H1 (cell line): ENCODE results near the gene GALNT9. TPM values are rescaled to one million over a fixed set of nuclear protein-coding genes. Genes with fewer than 3 reads are reported as not detected.

Experiments used
- CTCF ChIA-PET: fragments of 300-600 bp; sonication (Branson Sonifier 250); formaldehyde crosslinking; loops from one replicate; lab custom pipeline; 2021; ENCODE audit not compliant: partially characterized antibody; lab: Charles Lee
- POLR2A ChIA-PET: fragments of 300-600 bp; sonication (Branson Sonifier 250); formaldehyde crosslinking; loops from one replicate; lab custom pipeline; 2021; ENCODE audit warnings: inconsistent platforms; ENCODE audit not compliant: partially characterized antibody; lab: Charles Lee
- DNase-seq, 2 experiments: peaks; one replicate each; pipeline versions ENCODE4 v3.0.0 to v3.0.0-alpha.2; 2010 to 2022; ENCODE audit warnings: low spot score in 2 of 2, low read depth in 1 of 2, mixed read lengths in 1 of 2
- FAIRE-seq: peaks from 2 replicates; lab custom pipeline; 2011; peaks lifted over from hg19 to GRCh38; lab: Jason Lieb, UNC
- H2AFZ ChIP-seq: 2 replicates; pipeline ENCODE4 v1.8.1; 2012; ENCODE audit warnings: low read length, inconsistent platforms
- H2AK5ac ChIP-seq: 2 replicates; pipeline ENCODE4 v1.6.1; 2013; ENCODE audit warnings: low read depth, low read length
- H2BK120ac ChIP-seq: replicated peaks from 2 replicates; pipeline ENCODE3; 2013; ENCODE audit warnings: low read depth, low read length, inconsistent platforms
- H2BK12ac ChIP-seq: 2 replicates; pipeline ENCODE4 v1.6.1; 2013; ENCODE audit warnings: low read depth, low read length
- H2BK15ac ChIP-seq: 2 replicates; pipeline ENCODE4 v1.6.1; 2013; ENCODE audit warnings: low read length
- H2BK20ac ChIP-seq: 2 replicates; pipeline ENCODE4 v1.6.1; 2013; ENCODE audit warnings: low read length
- H2BK5ac ChIP-seq: 2 replicates; pipeline ENCODE4 v1.6.1; 2013; ENCODE audit warnings: low read depth, low read length
- H3K14ac ChIP-seq: 2 replicates; pipeline ENCODE4 v1.6.1; 2013; ENCODE audit warnings: inconsistent platforms; ENCODE audit not compliant: insufficient read length
- H3K18ac ChIP-seq: 2 replicates; pipeline ENCODE4 v1.6.1; 2013; ENCODE audit warnings: low read length; ENCODE audit errors: extremely low read depth
- H3K23ac ChIP-seq: 2 replicates; pipeline ENCODE4 v1.6.1; 2013; ENCODE audit warnings: inconsistent platforms; ENCODE audit not compliant: insufficient read length
- H3K23me2 ChIP-seq: 2 replicates; pipeline ENCODE4 v1.6.1; 2013; ENCODE audit warnings: low read depth, low read length
- H3K27ac ChIP-seq: 2 replicates; pipeline ENCODE4 v1.6.1; 2011; ENCODE audit warnings: low read depth, low read length, inconsistent platforms
- H3K27me3 ChIP-seq, 4 experiments: replicated peaks in 1 of 4; 1 replicate in 1 of 4; 2 replicates in 3 of 4; pipeline versions ENCODE4 v1.6.1 to v1.8.1; 2011 to 2013; ENCODE audit warnings: low read length in 3 of 4, mild to moderate bottlenecking in 3 of 4, inconsistent platforms in 2 of 4, mixed read lengths in 2 of 4, moderate library complexity in 1 of 4; ENCODE audit not compliant: control insufficient read depth in 3 of 4, insufficient read depth in 3 of 4; ENCODE audit errors: extremely low read depth in 1 of 4
- H3K36me3 ChIP-seq, 4 experiments: 2 replicates each; pipeline versions ENCODE4 v1.6.1 to v1.8.1; 2011 to 2013; ENCODE audit warnings: mild to moderate bottlenecking in 4 of 4, low read length in 3 of 4, moderate library complexity in 2 of 4, control low read depth in 1 of 4, inconsistent platforms in 1 of 4; ENCODE audit not compliant: insufficient read depth in 4 of 4, control insufficient read depth in 2 of 4
- H3K4ac ChIP-seq: replicated peaks from 2 replicates; pipeline ENCODE3; 2013; ENCODE audit warnings: low read length, low read depth, mixed read lengths, inconsistent platforms; ENCODE audit not compliant: insufficient read length
- H3K4me1 ChIP-seq, 4 experiments: replicated peaks in 1 of 4; 1 replicate in 1 of 4; 2 replicates in 3 of 4; pipeline versions ENCODE4 v1.6.1 to v1.8.1; 2011 to 2013; ENCODE audit warnings: low read length in 3 of 4, inconsistent platforms in 2 of 4, mixed read lengths in 1 of 4; ENCODE audit not compliant: insufficient read depth in 4 of 4, control insufficient read depth in 3 of 4
- H3K4me2 ChIP-seq, 2 experiments: 2 replicates each; pipeline versions ENCODE4 v1.6.1 to v1.8.1; 2011 to 2013; ENCODE audit warnings: low read depth in 2 of 2, low read length in 2 of 2, control low read depth in 1 of 2, inconsistent platforms in 1 of 2, mild to moderate bottlenecking in 1 of 2; ENCODE audit not compliant: insufficient read depth in 1 of 2
- H3K4me3 ChIP-seq, 4 experiments: fragments of 200-600, 300-600 bp in 1 of 4; sonication (generic), shearing (Covaris generic), sonication (Bioruptor Twin) in 1 of 4; 2 replicates each; pipeline versions ENCODE4 v1.5.1 to v1.8.1; 2011 to 2016; ENCODE audit warnings: low read length in 4 of 4, low read depth in 3 of 4, control low read depth in 2 of 4, inconsistent platforms in 2 of 4, mild to moderate bottlenecking in 2 of 4, mixed read lengths in 1 of 4, moderate library complexity in 1 of 4; ENCODE audit not compliant: insufficient read depth in 2 of 4; ENCODE audit errors: extremely low read depth in 1 of 4
- H3K56ac ChIP-seq: replicated peaks from 2 replicates; pipeline ENCODE3; 2013; ENCODE audit warnings: low read depth, mild to moderate bottlenecking, mixed read lengths, low read length, inconsistent platforms; ENCODE audit not compliant: insufficient read length
- H3K79me1 ChIP-seq: 2 replicates; pipeline ENCODE4 v1.6.1; 2013; ENCODE audit warnings: low read depth, low read length, control low read depth
- H3K79me2 ChIP-seq, 2 experiments: 2 replicates each; pipeline versions ENCODE4 v1.6.1 to v1.8.1; 2012 to 2013; ENCODE audit warnings: low read length in 2 of 2, mild to moderate bottlenecking in 2 of 2, inconsistent platforms in 1 of 2; ENCODE audit not compliant: insufficient read depth in 2 of 2, control insufficient read depth in 1 of 2
- H3K9ac ChIP-seq, 4 experiments: replicated peaks in 1 of 4; 1 replicate in 1 of 4; 2 replicates in 3 of 4; pipeline versions ENCODE4 v1.6.1 to v1.8.1; 2011 to 2013; ENCODE audit warnings: low read depth in 3 of 4, low read length in 3 of 4, control low read depth in 2 of 4, mild to moderate bottlenecking in 2 of 4, moderate library complexity in 2 of 4, inconsistent platforms in 1 of 4; ENCODE audit errors: extremely low read depth in 1 of 4
- H3K9me3 ChIP-seq, 2 experiments: 2 replicates each; pipeline versions ENCODE4 v1.6.1 to v1.8.1; 2012 to 2013; ENCODE audit warnings: mild to moderate bottlenecking in 2 of 2, moderate library complexity in 2 of 2, control low read depth in 1 of 2, inconsistent platforms in 1 of 2, low read depth in 1 of 2, low read length in 1 of 2, mixed read lengths in 1 of 2; ENCODE audit not compliant: insufficient read depth in 2 of 2
- H4K20me1 ChIP-seq, 2 experiments: replicated peaks in 1 of 2; 2 replicates each; pipeline versions ENCODE3 to v1.8.1; 2011 to 2013; ENCODE audit warnings: inconsistent platforms in 2 of 2, low read length in 2 of 2, mild to moderate bottlenecking in 1 of 2; ENCODE audit not compliant: insufficient read depth in 2 of 2, control insufficient read depth in 1 of 2
- H4K5ac ChIP-seq: 2 replicates; pipeline ENCODE4 v1.6.1; 2013; ENCODE audit warnings: low read length, low read depth, mixed read lengths, inconsistent platforms; ENCODE audit not compliant: insufficient read length
- H4K8ac ChIP-seq: 2 replicates; pipeline ENCODE4 v1.8.0; 2013; ENCODE audit warnings: mild to moderate bottlenecking, moderate library complexity, low read length, inconsistent platforms; ENCODE audit not compliant: insufficient read depth; ENCODE audit errors: extremely low read depth
- H4K91ac ChIP-seq: replicated peaks from 2 replicates; pipeline ENCODE3; 2013; ENCODE audit warnings: low read length, mixed read lengths, inconsistent platforms; ENCODE audit not compliant: insufficient read length
- ATF3 ChIP-seq: IDR thresholded peaks from 2 replicates; pipeline ENCODE4 v1.6.1; 2011; ENCODE audit warnings: low read depth, mild to moderate bottlenecking, low read length; ENCODE audit not compliant: insufficient read depth
- BRCA1 ChIP-seq: IDR thresholded peaks from 2 replicates; pipeline ENCODE4 v1.6.1; 2012; ENCODE audit warnings: low read depth, low read length, improper control_type of control experiment
- CHD1 ChIP-seq: IDR thresholded peaks from 2 replicates; pipeline ENCODE4 v1.6.1; 2012; ENCODE audit warnings: low read depth, low read length, improper control_type of control experiment
- GABPA ChIP-seq: IDR thresholded peaks from 2 replicates; pipeline ENCODE4 v1.6.1; 2011; ENCODE audit warnings: mild to moderate bottlenecking, low read length, moderate library complexity, borderline replicate concordance; ENCODE audit not compliant: insufficient read depth
- HDAC6 ChIP-seq: IDR thresholded peaks from one replicate; pipeline ENCODE4 v1.7.1; 2012; ENCODE audit warnings: low read depth, mild to moderate bottlenecking, inconsistent platforms, low read length, moderate library complexity
- JUND ChIP-seq: IDR thresholded peaks from 2 replicates; pipeline ENCODE4 v1.6.1; 2011; ENCODE audit warnings: mild to moderate bottlenecking, improper control_type of control experiment, low read length
- SIN3A ChIP-seq, 2 experiments: IDR thresholded peaks in 1 of 2; conservative IDR thresholded peaks in 1 of 2; 2 replicates each; pipeline ENCODE4 v1.6.1; 2011 to 2012; ENCODE audit warnings: low read length in 2 of 2, improper control_type of control experiment in 1 of 2, low read depth in 1 of 2, mild to moderate bottlenecking in 1 of 2
- SP1 ChIP-seq: IDR thresholded peaks from 2 replicates; pipeline ENCODE4 v1.6.1; 2011; ENCODE audit warnings: low read depth, low read length
- SP2 ChIP-seq: IDR thresholded peaks from 2 replicates; pipeline ENCODE4 v1.6.1; 2012; ENCODE audit warnings: mild to moderate bottlenecking, low read length, inconsistent platforms
- SRF ChIP-seq: IDR thresholded peaks from 2 replicates; pipeline ENCODE4 v1.6.1; 2011; ENCODE audit warnings: mild to moderate bottlenecking, low read depth, low read length, moderate library complexity
- SUZ12 ChIP-seq: fragments of 200-600 bp; sonication (generic); IDR thresholded peaks from 2 replicates; pipeline ENCODE4 v1.6.1; 2012; ENCODE audit warnings: mild to moderate bottlenecking, inconsistent platforms, low read length, moderate library complexity, mixed read lengths
- TEAD4 ChIP-seq: IDR thresholded peaks from 2 replicates; pipeline ENCODE4 v1.6.1; 2012; ENCODE audit warnings: low read depth, low read length, inconsistent platforms, mixed read lengths
- WGBS, 2 experiments: shearing (Covaris generic) in 1 of 2; methylation state at CpG; one replicate each; pipeline versions ENCODE4 v1.1.6 to v1.1.7; 2013 to 2015; ENCODE audit warnings: low lambda C conversion rate in 2 of 2, mixed read lengths in 2 of 2, inconsistent platforms in 1 of 2, low coverage in 1 of 2, missing lambda C conversion rate in 1 of 2; ENCODE audit not compliant: insufficient replicate concordance in 2 of 2, insufficient coverage in 1 of 2, insufficient read length in 1 of 2; ENCODE audit errors: extremely low coverage in 1 of 2, missing lambda C conversion rate in 1 of 2; 5-methylcytosine and 5-hydroxymethylcytosine counted together
- polyA plus RNA-seq, 7 experiments: library from polyadenylated mRNA; depleted of rRNA in 3 of 7; stranded (reverse) in 5 of 7; unstranded in 2 of 7; fragments of >200 nt in 5 of 7; fragments of 200-250 nt in 2 of 7; gene quantifications; 1 replicate in 5 of 7; 2 replicates in 1 of 7; 4 replicates in 1 of 7; pipeline versions ENCODE4 v1.2.1 to v1.2.3, GENCODE V29; 2011 to 2013; ENCODE audit warnings: missing spikeins in 2 of 7, mixed read lengths in 2 of 7
- total RNA-seq: library from RNA; stranded (reverse); fragmentation: NEBNext Ultra II Directional; extraction: Animal tissue kit (Norgen Biotek cat#: 25700); gene quantifications from 2 replicates; pipeline ENCODE4 v1.2.1, GENCODE V29; 2021

GALNT9 gene
- total and polyA plus RNA-seq, 2 of the 8 experiments (the other 6 are each of a cell fraction or from before 2014, with no cell fraction given): 2.0 to 3.6 TPM

DNA sequence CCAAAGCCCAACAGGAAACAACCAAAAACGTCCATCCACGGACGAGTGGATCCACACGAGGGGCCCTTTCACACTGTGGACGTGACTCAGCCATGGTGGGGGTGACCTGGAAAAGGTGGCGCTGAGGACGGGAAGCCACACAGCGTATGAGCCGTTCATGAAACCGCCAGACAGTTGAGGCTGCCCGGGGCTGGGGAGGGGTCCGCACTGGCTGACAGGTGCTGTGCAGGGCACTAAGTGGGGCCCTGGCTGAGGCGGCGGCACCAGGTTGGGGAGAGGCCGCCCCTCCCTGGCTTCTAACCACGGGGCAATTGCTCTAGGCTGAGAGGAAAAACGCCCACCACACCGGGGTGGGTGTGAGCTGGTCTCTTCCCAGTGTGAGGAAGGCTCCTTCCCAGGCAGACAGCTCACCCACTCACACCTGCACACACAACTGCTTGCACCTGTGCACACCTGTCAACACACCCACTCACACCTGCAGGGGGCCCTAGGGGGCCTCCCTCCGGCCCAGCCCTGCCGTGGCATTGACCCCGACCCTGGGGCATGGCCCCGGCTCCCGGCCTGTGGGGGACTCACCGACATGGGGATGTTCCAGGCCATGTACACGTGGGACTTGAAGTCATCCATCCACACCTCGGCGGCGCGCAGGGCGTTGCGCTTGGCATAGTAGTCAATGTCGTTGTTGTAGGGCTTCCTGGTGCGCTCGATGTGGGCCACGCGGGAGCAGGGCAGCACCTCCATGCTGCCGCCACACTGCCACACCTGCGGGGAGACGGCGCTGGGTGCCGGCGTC, 126.3 kb downstream of the GALNT9 start:
- peaks cover 0 to under 1% of the 10 kb centered on the region in 2 experiments; a peak in 1 of 4 replicates for H3K9me3 ChIP-seq
- no peak overlapping the region for H3K18ac ChIP-seq
- H3K27ac ChIP-seq: no peak overlapping the region
- no peak overlapping the region for H2BK20ac ChIP-seq
- H3K79me1 ChIP-seq: no peaks in the 10 kb centered on the region
- ChIA-PET CTCF (interaction anchor here (1.4 kb wide), 1 partner anchor 40 kb away, joined by 3 read pairs; no protein-coding TSS in a partner anchor), POLR2A (no interaction called here)
- H3K36me3 ChIP-seq: no peaks in the 10 kb centered on the region
- H4K20me1 ChIP-seq: no peaks in the 10 kb centered on the region
- no peak overlapping the region for H3K14ac ChIP-seq
- no peak overlapping the region for H2BK15ac ChIP-seq
- no peak overlapping the region for H2BK120ac ChIP-seq
- no peak overlapping the region for H3K9ac ChIP-seq
- 88% methylated on average over 42 of the region's 42 CpGs; no CpG with 5 or more reads in 1 of the 2 experiments for WGBS, 2 experiments
- H2BK12ac ChIP-seq: no peak overlapping the region
- H3K4me2 ChIP-seq: no peak overlapping the region
- no peaks in the 10 kb centered on the region for H3K23me2 ChIP-seq
- no peak overlapping the region for H3K56ac ChIP-seq
- no peak overlapping the region for H3K4me3 ChIP-seq
- H2AFZ ChIP-seq: no peak overlapping the region
- no peak for FAIRE-seq
- no peak overlapping the region for H2AK5ac ChIP-seq
- H4K5ac ChIP-seq: no peak overlapping the region
- H3K27me3 ChIP-seq: peaks cover 0 to 12% (median 10%) of the 10 kb centered on the region in 4 experiments; a peak in 4 of 7 replicates
- H4K8ac ChIP-seq: peak overlapping the region; percentile 85; the same call in 1 of the 2 replicates
- DNase-seq: no peak
- H3K23ac ChIP-seq: no peak overlapping the region
- H2BK5ac ChIP-seq: no peak overlapping the region
- H4K91ac ChIP-seq: no peak overlapping the region
- H3K4ac ChIP-seq: no peak overlapping the region
- H3K79me2 ChIP-seq: no peaks in the 10 kb centered on the region
- peaks cover 0 to 3% (median 0%) of the 10 kb centered on the region in 4 experiments; a peak in 1 of 7 replicates for H3K4me1 ChIP-seq
- no peak for TF ChIP-seq GABPA
- TF ChIP-seq SUZ12: no peak
- no peak for TF ChIP-seq TEAD4
- no peak for TF ChIP-seq JUND
- TF ChIP-seq CHD1: no peak
- TF ChIP-seq SIN3A (conservative IDR thresholded peaks at IDR 0.05 in 1 of 2, IDR thresholded peaks at IDR 0.05 in 1 of 2; ENCODE audit: low read depth in 1 of 2, low read length in 2 of 2): no peak
- TF ChIP-seq SP2: no peak
- no peak for TF ChIP-seq HDAC6
- TF ChIP-seq BRCA1: no peak
- TF ChIP-seq SP1: no peak
- no peak for TF ChIP-seq SRF
- TF ChIP-seq ATF3: no peak
